ENCODE data around the gene PYGO2.

The PYGO2 gene, protein sequence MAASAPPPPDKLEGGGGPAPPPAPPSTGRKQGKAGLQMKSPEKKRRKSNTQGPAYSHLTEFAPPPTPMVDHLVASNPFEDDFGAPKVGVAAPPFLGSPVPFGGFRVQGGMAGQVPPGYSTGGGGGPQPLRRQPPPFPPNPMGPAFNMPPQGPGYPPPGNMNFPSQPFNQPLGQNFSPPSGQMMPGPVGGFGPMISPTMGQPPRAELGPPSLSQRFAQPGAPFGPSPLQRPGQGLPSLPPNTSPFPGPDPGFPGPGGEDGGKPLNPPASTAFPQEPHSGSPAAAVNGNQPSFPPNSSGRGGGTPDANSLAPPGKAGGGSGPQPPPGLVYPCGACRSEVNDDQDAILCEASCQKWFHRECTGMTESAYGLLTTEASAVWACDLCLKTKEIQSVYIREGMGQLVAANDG
- total RNA-seq: 53.8 to 92.4 (median 87.1) reads per million in 4 experiments

DNA sequence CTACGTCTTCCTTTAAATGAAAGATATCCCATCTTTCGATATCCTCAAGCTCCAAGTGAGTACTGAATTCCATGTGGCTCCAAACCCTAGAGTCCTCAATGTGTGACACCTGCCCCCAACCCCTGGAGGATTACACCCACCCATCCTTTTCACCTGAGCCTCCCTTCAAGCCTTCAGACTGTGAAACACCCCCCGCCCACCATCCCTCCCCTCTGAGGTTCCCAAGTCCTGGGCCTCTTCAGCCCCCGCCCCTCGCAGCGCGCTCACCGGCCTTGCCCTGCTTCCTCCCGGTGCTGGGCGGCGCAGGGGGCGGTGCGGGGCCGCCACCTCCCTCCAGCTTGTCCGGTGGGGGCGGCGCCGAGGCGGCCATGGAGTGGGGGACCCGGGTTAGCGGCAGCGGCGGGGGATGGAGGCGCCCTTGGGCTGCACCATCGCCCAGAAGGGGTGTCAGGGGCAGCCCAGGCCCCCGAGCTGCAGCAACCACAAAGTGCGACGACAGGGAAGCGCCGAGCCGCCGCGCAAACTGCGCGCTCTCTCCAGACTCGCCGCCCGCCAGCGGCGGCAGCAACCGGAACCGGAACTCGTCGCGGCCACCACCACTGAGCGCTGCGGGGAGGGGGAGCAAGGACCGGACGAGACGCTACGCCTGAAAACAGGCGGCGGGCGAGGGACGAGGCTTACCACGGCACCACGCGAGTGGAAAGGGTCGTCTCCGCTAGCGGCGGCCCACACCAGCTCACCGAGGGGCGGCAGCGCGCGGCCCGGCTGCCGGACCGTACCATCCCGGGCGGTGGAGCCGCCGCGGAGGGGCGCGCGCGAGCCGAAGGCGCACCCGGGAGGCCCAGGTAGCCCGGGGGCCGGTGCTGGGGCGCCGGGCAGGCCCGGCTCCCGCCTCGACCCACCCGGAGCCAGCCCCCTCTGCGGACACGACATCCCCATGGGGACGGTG, at the start of gene PYGO2:
Gene PYGO2, minus strand, starts transcription at position 576 of the 949 bp plus-strand sequence. Its CDS starts 206 bp downstream, at position 370.
- DNase-seq: peak; percentile 69

DNA sequence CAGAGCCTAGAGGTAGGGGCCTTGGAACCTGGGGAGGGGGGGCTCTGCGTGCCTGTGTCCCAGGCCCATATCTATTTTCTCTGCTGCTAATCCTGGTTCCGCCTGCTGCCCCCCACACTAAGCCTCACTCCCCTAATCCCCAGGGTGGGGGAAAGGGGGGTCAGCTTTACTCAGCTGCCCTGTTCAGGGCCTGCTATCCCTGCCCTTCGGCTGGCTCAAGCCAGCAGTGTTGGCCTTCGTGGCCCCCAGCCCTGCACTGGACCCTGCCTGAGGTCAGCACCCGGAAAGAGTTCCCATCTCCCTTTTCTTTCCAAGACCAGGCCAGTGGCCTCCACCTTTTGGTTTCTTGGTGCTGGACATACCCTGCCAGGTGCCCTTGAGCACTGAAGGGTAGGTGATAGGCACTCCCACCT, 49.4 kb upstream of the PYGO2 start:
- no peak for DNase-seq

DNA sequence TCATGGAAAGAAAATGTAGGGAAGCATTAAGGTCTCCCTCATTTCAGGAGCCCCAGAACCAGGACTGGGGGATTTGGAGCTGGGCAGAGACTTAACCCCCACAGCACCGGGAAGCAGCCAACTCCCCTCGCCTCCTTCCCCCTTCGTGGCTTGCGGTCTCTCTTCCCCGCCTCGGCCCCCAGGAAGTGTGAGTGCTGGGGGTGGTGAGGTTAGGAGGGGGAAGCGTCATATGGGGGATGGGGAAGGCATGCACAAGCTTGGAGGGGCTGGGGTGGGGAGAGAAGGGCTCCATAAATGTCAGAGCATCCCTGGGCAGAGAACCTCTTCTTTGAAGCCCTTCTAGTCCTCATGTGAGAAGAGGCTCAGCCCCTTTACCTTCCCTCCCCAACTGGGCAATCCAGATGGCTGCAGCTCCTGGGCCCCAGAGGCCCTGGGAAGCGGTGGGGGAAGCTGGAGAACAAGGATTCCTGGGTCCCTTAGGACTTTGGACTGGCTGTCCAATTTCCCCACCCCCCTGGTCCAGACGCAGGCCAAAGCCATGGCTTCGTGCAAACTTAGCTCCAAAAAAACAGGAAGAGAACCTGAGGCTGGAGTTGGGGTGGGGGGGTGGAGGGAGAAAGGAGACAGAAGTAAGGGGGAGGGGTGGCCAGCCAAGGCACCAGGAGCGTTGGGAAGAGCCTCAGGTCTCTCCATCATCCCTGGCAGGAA, 48.8 kb upstream of the PYGO2 start:
- DNase-seq: no peak

GRCh38 chr1:155009742-155010141, 48.2 kb upstream of the PYGO2 start:
- no peak for DNase-seq

- no peak for DNase-seq
Measured at GRCh38 chr1:155009221-155009711, 47.7 kb upstream of the PYGO2 start.

DNA sequence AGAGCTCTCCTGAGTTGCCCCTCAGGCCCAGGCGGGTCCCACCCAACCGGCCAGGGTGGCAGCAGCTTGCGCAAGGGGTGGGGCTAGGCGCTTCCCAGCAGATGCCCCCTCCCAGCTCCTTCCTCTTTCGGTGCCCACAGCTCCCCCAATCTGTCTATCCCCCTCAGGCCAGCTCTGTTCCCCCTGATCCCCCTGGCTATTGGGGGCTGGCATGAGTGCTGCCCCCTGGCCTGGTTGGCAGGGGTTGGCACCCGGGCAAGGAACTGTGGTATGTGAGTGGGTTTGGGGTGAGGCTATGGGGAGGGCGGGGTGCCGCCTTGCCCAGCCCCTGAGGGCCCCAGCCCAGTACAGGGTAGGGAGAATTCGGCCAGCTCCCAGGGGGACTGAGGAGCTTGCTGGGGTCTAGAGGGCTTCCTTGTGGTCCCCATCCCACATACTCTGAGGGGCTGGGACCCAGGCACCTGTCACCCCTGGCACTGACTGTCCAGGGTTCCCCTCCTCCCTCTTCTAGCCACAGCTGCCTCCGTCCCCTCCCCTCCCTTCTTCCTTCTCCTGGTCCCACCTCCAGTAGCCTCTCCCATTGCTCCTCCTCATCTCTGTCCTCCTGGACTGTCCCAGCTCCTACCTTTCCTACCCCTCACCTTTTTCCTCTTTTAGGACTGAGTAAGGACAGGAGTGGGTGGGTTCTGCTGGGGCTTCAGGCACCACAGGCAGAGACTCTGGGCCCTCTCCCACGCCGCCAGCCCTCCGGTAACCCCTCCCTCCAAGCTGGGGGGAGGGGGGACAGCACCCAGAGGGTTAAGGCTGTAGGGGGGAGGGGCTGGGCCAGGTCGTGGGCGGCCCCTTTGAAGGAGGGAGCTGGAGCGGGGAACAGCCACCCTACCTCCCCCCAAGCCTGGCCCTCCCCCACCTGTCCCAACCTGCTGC, 46.7 kb upstream of the PYGO2 start:
- no peak for DNase-seq

DNA sequence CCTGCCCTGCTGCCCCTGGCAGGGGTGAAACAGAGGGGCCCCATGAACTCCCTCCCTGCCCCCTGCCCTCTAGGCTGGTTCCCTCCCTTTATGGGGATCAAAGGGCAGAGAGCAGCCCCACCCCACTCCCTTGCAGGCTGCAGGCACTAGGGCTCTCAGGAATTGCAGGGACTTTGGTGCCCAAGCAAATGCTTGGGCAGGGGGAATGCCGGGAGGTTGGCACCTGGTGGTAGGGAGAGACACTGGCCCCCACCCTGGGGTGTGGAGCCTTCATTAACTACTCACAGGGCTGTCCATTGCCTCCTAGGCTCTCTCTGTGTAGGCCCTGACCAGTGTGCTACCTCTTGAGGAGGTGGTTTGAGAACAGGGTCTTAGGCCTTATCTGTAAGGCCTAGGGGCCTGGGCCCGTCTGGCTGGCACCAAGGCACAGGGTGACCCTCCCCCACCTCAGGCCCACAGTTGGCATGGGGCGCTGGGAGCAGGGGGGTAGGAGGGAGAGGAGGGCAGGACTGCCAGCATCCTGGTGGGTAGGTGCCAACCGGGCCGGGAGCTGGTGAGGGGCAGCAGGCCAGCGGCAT, 45.8 kb upstream of the PYGO2 start:
- no peak for DNase-seq

- DNase-seq: no peak
Measured at GRCh38 chr1:155006601-155007101, 45.1 kb upstream of the PYGO2 start.

DNA sequence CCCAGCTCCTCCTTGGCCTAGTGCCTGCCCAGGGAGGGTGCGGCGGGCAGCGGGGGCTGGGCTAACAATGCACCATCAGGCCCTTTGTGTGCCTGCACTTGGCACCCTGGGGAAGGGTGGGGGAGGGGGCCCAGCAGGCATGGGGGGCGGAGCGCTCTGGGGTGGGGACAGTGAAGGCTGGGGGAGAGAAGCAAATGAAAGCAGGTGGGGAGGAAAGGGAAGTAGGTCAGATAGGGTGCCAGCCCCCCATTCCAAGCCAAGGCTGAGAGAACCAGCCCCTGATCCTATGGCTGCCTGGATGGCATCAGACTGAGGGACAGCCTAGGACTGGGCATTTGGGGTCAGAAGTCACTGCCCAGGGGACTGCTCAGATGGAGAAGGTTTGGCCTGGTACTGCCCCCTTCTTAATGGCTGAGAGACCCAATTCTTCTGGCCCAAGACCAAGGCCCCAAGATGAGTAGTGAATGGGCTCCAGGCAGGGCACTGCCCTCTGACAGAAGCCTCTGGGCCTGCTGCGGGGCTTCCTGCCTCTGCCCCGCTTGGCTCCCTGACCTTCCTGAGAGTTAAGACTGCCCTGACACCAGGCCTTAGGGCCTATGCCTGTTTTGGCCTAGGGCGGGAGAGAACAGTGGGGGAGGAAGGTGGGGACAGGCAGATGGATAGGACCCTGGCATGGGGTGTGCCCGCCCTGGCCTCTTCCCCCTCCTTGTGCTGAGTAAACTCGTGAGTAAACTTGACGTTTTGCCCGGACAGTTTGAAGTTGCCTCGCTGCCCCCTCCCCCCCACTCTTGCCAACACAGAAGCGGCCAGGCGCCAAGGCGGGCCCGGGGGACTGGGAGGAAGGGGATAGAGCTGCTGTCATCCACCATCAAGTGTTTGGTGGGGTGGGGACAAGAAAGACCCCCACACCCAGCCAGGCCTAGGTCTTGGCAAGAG, 43.8 kb upstream of the PYGO2 start:
- no peak for DNase-seq

GRCh38 chr1:155004352-155005075, 42.9 kb upstream of the PYGO2 start:
- DNase-seq: no peak

DNA sequence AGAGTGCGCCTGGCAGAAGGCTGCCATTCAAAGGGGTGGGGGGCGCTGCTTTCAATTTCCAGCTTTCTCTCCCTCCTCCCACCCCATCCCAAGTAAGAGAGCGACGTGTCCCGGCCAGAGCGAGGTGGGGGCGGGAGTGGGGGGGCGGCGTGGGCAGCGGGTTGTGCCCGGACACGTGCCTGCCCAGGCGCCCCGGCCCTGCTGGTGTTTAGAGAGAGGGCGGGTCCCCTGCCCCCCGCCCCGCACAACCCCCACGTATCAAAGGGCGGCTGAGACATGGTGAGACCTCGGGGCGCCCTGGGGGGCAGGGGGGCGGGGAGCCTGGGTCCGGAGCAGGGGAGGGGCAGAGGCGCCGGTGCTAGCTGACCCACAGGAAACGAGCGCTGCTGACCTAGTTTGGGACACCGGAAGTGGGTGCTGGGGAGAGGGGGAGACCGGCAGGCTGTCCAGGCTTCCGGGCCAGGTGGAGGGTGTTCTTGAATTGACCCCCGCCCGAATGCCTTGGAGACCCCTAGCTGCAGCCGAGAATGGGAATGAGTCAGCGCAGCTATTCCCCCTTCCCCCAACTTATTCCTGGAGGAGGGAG, 42.3 kb upstream of the PYGO2 start:
- no peak for DNase-seq

GRCh38 chr1:155003227-155003765, 41.7 kb upstream of the PYGO2 start:
- DNase-seq: no peak

GRCh38 chr1:155002464-155003226, 41.1 kb upstream of the PYGO2 start, which contains the start of gene ZBTB7B:
Gene ZBTB7B, plus strand, starts transcription at chr1:155002802. Its CDS starts 11,859 bp downstream, at chr1:155014661.
- DNase-seq: no peak

DNA sequence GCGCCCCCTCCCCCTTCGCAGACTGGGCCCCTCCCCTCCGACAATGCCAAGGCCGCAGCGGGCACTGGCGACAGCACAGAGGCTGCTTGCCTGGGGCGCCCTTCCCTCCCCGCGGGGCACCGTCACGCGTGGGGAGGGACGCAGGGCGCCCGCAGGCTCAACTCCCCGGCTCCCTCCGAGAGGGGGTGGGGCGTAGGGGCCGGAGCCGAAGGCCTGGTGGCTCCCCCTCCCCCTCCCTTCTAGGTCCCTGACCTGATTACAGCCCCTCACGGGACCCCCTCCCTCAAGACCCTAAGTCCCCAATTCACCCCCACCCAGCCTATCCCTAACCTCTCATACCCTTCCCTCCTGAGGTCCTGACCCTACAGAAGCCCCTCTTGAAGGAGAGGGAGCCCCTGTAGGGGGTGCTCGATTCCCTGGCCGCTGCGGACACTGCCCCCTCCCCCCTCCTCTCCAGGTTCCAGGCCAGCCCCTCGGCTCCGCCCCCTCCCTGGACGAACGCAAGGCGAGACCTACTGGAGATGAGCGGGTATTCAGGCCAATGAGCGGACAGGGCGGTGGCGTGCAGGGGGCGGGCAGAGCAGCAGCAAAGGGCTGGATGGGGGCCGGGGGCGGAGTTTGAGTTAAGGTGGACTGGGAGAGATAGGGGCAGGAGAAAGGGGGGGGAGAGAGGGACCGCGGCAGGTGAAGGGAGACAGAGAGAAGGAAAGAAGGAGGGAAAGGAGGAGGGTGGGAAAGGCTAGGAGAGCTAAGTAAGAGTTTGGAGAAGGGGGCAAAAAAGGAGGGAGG, 40.3 kb upstream of the PYGO2 start:
- DNase-seq: peak; percentile 85

GRCh38 chr1:155001425-155001674, 39.8 kb upstream of the PYGO2 start:
- DNase-seq: no peak

- DNase-seq: peak; percentile 58
Measured at GRCh38 chr1:155000726-155001424, 39.3 kb upstream of the PYGO2 start.
